NCI-H1092 treated with DMSO at 0.1 percent for 48 hours (cell line): ENCODE measurements around the gene ZBTB7C.

ENCODE experiments used
- DNase-seq: peaks from one replicate; lab custom pipeline; 2025; lab: John Stamatoyannopoulos, UW

The ZBTB7C gene

GRCh38 chr18:47995654-47996053 lies 413.5 kb downstream of the ZBTB7C start:
- DNase-seq: no peak

- no peak for DNase-seq
Measured at GRCh38 chr18:47993409-47993808, 415.8 kb downstream of the ZBTB7C start.

GRCh38 chr18:47992976-47993375 lies 416.2 kb downstream of the ZBTB7C start:
- DNase-seq: no peak

- no peak for DNase-seq
Measured at GRCh38 chr18:47992266-47992665, 416.9 kb downstream of the ZBTB7C start.

- DNase-seq: no peak
Measured at GRCh38 chr18:47990981-47991380, 418.2 kb downstream of the ZBTB7C start.

- no peak for DNase-seq
Measured at GRCh38 chr18:47987388-47987699, 421.8 kb downstream of the ZBTB7C start.

- DNase-seq: peak; percentile 11
Measured at GRCh38 chr18:47986620-47987387, 422.4 kb downstream of the ZBTB7C start.

- DNase-seq: no peak
Measured at GRCh38 chr18:47985866-47986265, 423.3 kb downstream of the ZBTB7C start.

GRCh38 chr18:47984991-47985390 lies 424.2 kb downstream of the ZBTB7C start:
- DNase-seq: no peak

GRCh38 chr18:47983946-47984345 lies 425.2 kb downstream of the ZBTB7C start:
- DNase-seq: no peak

GRCh38 chr18:47983055-47983454 lies 426.1 kb downstream of the ZBTB7C start:
- DNase-seq: no peak

- DNase-seq: no peak
Measured at GRCh38 chr18:47981830-47982229, 427.4 kb downstream of the ZBTB7C start.

GRCh38 chr18:47981320-47981719 lies 427.9 kb downstream of the ZBTB7C start:
- no peak for DNase-seq

- no peak for DNase-seq
Measured at GRCh38 chr18:47979611-47980200, 429.5 kb downstream of the ZBTB7C start.

GRCh38 chr18:47978603-47979002 lies 430.6 kb downstream of the ZBTB7C start:
- no peak for DNase-seq

GRCh38 chr18:47978141-47978540 lies 431.0 kb downstream of the ZBTB7C start:
- no peak for DNase-seq
